Heart right ventricle (tissue), 16 donors: ENCODE measurements around the gene MRPL18. TPM values are rescaled to one million over a fixed set of nuclear protein-coding genes. Genes with fewer than 3 reads are reported as not detected.

Source experiments
- ATAC-seq, 8 donors: fragments of 200-7000 bp; cut with Tn5 transposase; one replicate each; pipeline ENCODE4 v1.9.1; 2020; ENCODE audit warnings: mild to moderate bottlenecking in 8 of 8, moderate library complexity in 8 of 8, moderate number of reproducible peaks in 1 of 8
- DNase-seq, 2 donors: peaks; one replicate each; pipeline ENCODE4 v3.0.0-alpha.2; 2020
- H3K27ac ChIP-seq, 10 donors: fragments of 200-600 bp; sonication (generic) in 2 of 10; one replicate each; pipeline versions ENCODE4 v1.5.0 to v1.8.0; 2020 to 2022; ENCODE audit warnings: mild to moderate bottlenecking in 3 of 10
- H3K27me3 ChIP-seq, 7 donors: fragments of 200-600 bp; one replicate each; pipeline ENCODE4 v1.8.0; 2021 to 2022; ENCODE audit warnings: mild to moderate bottlenecking in 2 of 7
- H3K36me3 ChIP-seq, 9 donors: fragments of 200-600 bp; sonication (generic) in 1 of 9; one replicate each; pipeline versions ENCODE4 v1.5.0 to v1.8.0; 2020 to 2022; ENCODE audit warnings: mild to moderate bottlenecking in 2 of 9
- H3K4me1 ChIP-seq, 9 donors: fragments of 200-600 bp; sonication (generic) in 1 of 9; one replicate each; pipeline versions ENCODE4 v1.5.0 to v1.8.0; 2020 to 2022; ENCODE audit warnings: mild to moderate bottlenecking in 4 of 9
- H3K4me3 ChIP-seq, 10 donors: fragments of 200-600 bp; sonication (generic) in 2 of 10; one replicate each; pipeline versions ENCODE4 v1.5.0 to v1.8.0; 2020 to 2022; ENCODE audit warnings: mild to moderate bottlenecking in 7 of 10, moderate library complexity in 2 of 10
- H3K9me3 ChIP-seq, 11 donors: fragments of 200-600 bp in 10 of 11; sonication (generic) in 2 of 11; one replicate each; pipeline versions ENCODE4 v1.5.0 to v1.8.0; 2013 to 2022; ENCODE audit warnings: mild to moderate bottlenecking in 2 of 11, control low read depth in 1 of 11, moderate library complexity in 1 of 11
- CTCF ChIP-seq, 9 donors: fragments of 200-600 bp; sonication (generic) in 2 of 9; IDR thresholded peaks; one replicate each; pipeline versions ENCODE4 v1.5.0 to v1.8.0; 2021 to 2022; ENCODE audit warnings: antibody characterized with exemption in 9 of 9, mild to moderate bottlenecking in 5 of 9, moderate library complexity in 1 of 9
- WGBS, 2 donors: extraction: QIAGEN DNeasy Blood & Tissue Kit; methylation state at CpG; one replicate each; pipeline ENCODE4 v1.1.7; 2013; ENCODE audit warnings: inconsistent platforms in 1 of 2; 5-methylcytosine and 5-hydroxymethylcytosine counted together
- intact Hi-C, 10 donors: fragments of 100-400 bp; cut with DNase I; formaldehyde crosslinking; loops; one replicate each; pipeline versions ENCODE4 v1.11.1 to v1.14.2; 2022
- polyA plus RNA-seq, 2 donors: library from polyadenylated mRNA; stranded (reverse); fragments of 200-250 nt; gene quantifications; one replicate each; pipeline ENCODE4 v1.2.3, GENCODE V29; 2013
- total RNA-seq, 10 donors: library from RNA; stranded (reverse); fragmentation: NEBNext Ultra II Directional in 3 of 10; extraction: Animal tissue kit (Norgen Biotek cat#: 25700) in 3 of 10; gene quantifications; one replicate each; pipeline versions ENCODE4 v1.2.1 to v1.2.4, GENCODE V29; 2021 to 2023
- donor health status: Arrhythmogenic right ventricular cardiomyopathy.
- donor health status: ischemic (EF 13 %, LVEDD 7.1; RV severe dilation, severe dysfunction).
- donor health status: healthy with polysubstance abuse.
- donor health status: DM: no; HTN: yes; CAD: no.
- donor health status: DM: no; HTN: no; CAD: no.
- donor health status: ischemic (EF 25% LVEDD 6.9; RV normal size, moderate dysfunction).
- donor health status: ischemic (EF 25% LVEDD 5.7; RV mildly dilated, moderate dysfunction).
- donor health status: healthy.
- donor health status: DM: yes; HTN: yes; CAD: no.
- donor health status: Ischemic cardiomyopathy.
- donor health status: ischemic (EF 35%, LVEDD 5.7; RV mildly dilated, moderate dysfunction).
- donor health status: nonischemic (EF 11% LVEDD 7.7; RV severe dilation, severe dysfunction).
- donor health status: DM: yes; HTN: yes; CAD: no.
- donor health status: PGD.
- donor health status: ischemic (EF 29% LVEDD 5.4; RV normal size, mild dysfunction).
- donor health status: nonischemic (EF 23%, LVEDD 6.1; RV moderate dilation, normal function).

The MRPL18 gene
- total and polyA plus RNA-seq, 12 donors = 53.9 to 131 (median 59.8) TPM

- 92 to 93% methylated on average over 9 of the region's 9 CpGs for WGBS, 2 donors
- TF ChIP-seq CTCF (IDR thresholded peaks at IDR 0.05) = no peak
- no peaks in the 10 kb centered on the region for H3K9me3 ChIP-seq
These were observed 15.8 kb downstream of the MRPL18 start for GRCh38 chr6:159806021-159806458.

GRCh38 chr6:159807150-159807858, 17.0 kb downstream of the MRPL18 start:
- intact Hi-C loops = no loop called here
- WGBS, 2 donors = 87 to 90% methylated on average over 5 of the region's 5 CpGs
- no peaks in the 10 kb centered on the region for H3K9me3 ChIP-seq

More at GRCh38 chr6:159806021-159806458, 15.8 kb downstream of the MRPL18 start:
- DNase-seq (no peak), ATAC-seq (no peak)
- no peak overlapping the region for H3K4me3 ChIP-seq
- intact Hi-C loops = no loop called here
- no peaks in the 10 kb centered on the region for H3K36me3 ChIP-seq
- H3K4me1 ChIP-seq = peaks cover 0 to 7% (median 0%) of the 10 kb centered on the region in 9 donors
- H3K27ac ChIP-seq = no peak overlapping the region
- H3K27me3 ChIP-seq = no peaks in the 10 kb centered on the region

GRCh38 chr6:159808647-159809046, 18.4 kb downstream of the MRPL18 start:
- ATAC-seq (no peak), DNase-seq (no peak)
- Histone ChIP-seq H3K27me3 (no peaks in the 10 kb centered on the region), H3K27ac (no peak overlapping the region), H3K4me1 (peaks cover 0 to 7% (median 0%) of the 10 kb centered on the region in 9 donors), H3K36me3 (no peaks in the 10 kb centered on the region), H3K4me3 (no peak overlapping the region), H3K9me3 (no peaks in the 10 kb centered on the region)
- intact Hi-C loops = no loop called here
- 76 to 83% methylated on average over 6 of the region's 6 CpGs for WGBS, 2 donors
- TF ChIP-seq CTCF (IDR thresholded peaks at IDR 0.05) = no peak

More at GRCh38 chr6:159807150-159807858, 17.0 kb downstream of the MRPL18 start:
- H3K36me3 ChIP-seq = no peaks in the 10 kb centered on the region
- no peak overlapping the region for H3K4me3 ChIP-seq
- no peaks in the 10 kb centered on the region for H3K27me3 ChIP-seq
- TF ChIP-seq CTCF (IDR thresholded peaks at IDR 0.05) = no peak
- no peak overlapping the region for H3K27ac ChIP-seq
- peaks cover 0 to 7% (median 0%) of the 10 kb centered on the region in 9 donors for H3K4me1 ChIP-seq
- DNase-seq (no peak), ATAC-seq (no peak)

GRCh38 chr6:159809149-159809548, 18.9 kb downstream of the MRPL18 start:
- 89 to 93% methylated on average over 3 to 4 of the region's 4 CpGs for WGBS, 2 donors
- no peak for ATAC-seq
- H3K36me3 ChIP-seq = no peaks in the 10 kb centered on the region

More at GRCh38 chr6:159809149-159809548, 18.9 kb downstream of the MRPL18 start:
- no peak for TF ChIP-seq CTCF (IDR thresholded peaks at IDR 0.05)
- H3K27ac ChIP-seq = no peak overlapping the region
- no peak overlapping the region for H3K4me3 ChIP-seq
- H3K27me3 ChIP-seq = no peaks in the 10 kb centered on the region
- H3K4me1 ChIP-seq = peaks cover 0 to 7% (median 0%) of the 10 kb centered on the region in 9 donors
- intact Hi-C loops = no loop called here
- H3K9me3 ChIP-seq = no peaks in the 10 kb centered on the region
- no peak for DNase-seq
